Heart left ventricle (tissue), 16 donors: Measurements from ENCODE around the gene FAM219A. TPM values are rescaled to one million over a fixed set of nuclear protein-coding genes. Genes with fewer than 3 reads are reported as not detected.
A peak's percentile ranks its signal among the peaks of the same experiment; 100 is the strongest.

Source experiments
- ATAC-seq, 4 donors: fragments of 200-7000 bp; cut with Tn5 transposase; one replicate each; pipeline ENCODE4 v1.9.1; 2020 to 2022; ENCODE audit warnings: moderate library complexity in 4 of 4, mild to moderate bottlenecking in 3 of 4, moderate number of reproducible peaks in 1 of 4
- DNase-seq, 5 donors: peaks; one replicate each; pipeline ENCODE4 v3.0.0-alpha.2; 2020
- H3K27ac ChIP-seq, 12 donors: fragments of 200-600 bp; sonication (generic) in 4 of 12; one replicate each; pipeline versions ENCODE4 v1.5.0 to v1.8.0; 2016 to 2022; ENCODE audit warnings: mild to moderate bottlenecking in 2 of 12
- H3K27me3 ChIP-seq, 9 donors: fragments of 200-600 bp; sonication (generic) in 2 of 9; one replicate each; pipeline versions ENCODE4 v1.5.1 to v1.8.0; 2016 to 2022; ENCODE audit warnings: mild to moderate bottlenecking in 3 of 9
- H3K36me3 ChIP-seq, 9 donors: fragments of 200-600 bp; sonication (generic) in 2 of 9; one replicate each; pipeline versions ENCODE4 v1.5.0 to v1.8.0; 2018 to 2022; ENCODE audit warnings: mild to moderate bottlenecking in 2 of 9
- H3K4me1 ChIP-seq, 12 donors: fragments of 200-600 bp; sonication (generic) in 4 of 12; one replicate each; pipeline versions ENCODE4 v1.5.0 to v1.8.0; 2016 to 2022; ENCODE audit warnings: mild to moderate bottlenecking in 3 of 12
- H3K4me3 ChIP-seq, 12 donors: fragments of 200-600 bp; sonication (generic) in 4 of 12; one replicate each; pipeline versions ENCODE4 v1.5.0 to v1.8.0; 2017 to 2022; ENCODE audit warnings: mild to moderate bottlenecking in 9 of 12, moderate library complexity in 4 of 12
- H3K9me3 ChIP-seq, 12 donors: fragments of 200-600 bp; sonication (generic) in 4 of 12; one replicate each; pipeline versions ENCODE4 v1.5.0 to v1.8.0; 2016 to 2022; ENCODE audit warnings: mild to moderate bottlenecking in 1 of 12
- POLR2A ChIP-seq, 2 donors: fragments of 450-650 bp; IDR thresholded peaks; one replicate each; pipeline ENCODE4 v1.6.1; 2017; ENCODE audit warnings: antibody characterized with exemption in 2 of 2, mild to moderate bottlenecking in 2 of 2, moderate library complexity in 2 of 2
- WGBS, 4 donors: extraction: QIAGEN DNeasy Blood & Tissue Kit in 2 of 4; methylation state at CpG; one replicate each; pipeline versions ENCODE4 v1.1.5 to v1.1.7; 2013 to 2018; 5-methylcytosine and 5-hydroxymethylcytosine counted together
- intact Hi-C, 10 donors: fragments of 100-400 bp; cut with DNase I; formaldehyde crosslinking; loops; one replicate each; pipeline versions ENCODE4 v1.11.1 to v1.14.2; 2022
- polyA plus RNA-seq, 2 donors: library from polyadenylated mRNA; stranded (reverse); fragments of 200-250 nt; gene quantifications; one replicate each; pipeline ENCODE4 v1.2.3, GENCODE V29; 2013
- total RNA-seq, 9 donors: library from RNA; depleted of rRNA in 2 of 9; stranded (reverse); fragments of >200 nt in 2 of 9; fragmentation: NEBNext Ultra II Directional in 3 of 9; extraction: Animal tissue kit (Norgen Biotek cat#: 25700) in 3 of 9; gene quantifications; one replicate each; pipeline versions ENCODE4 v1.1.0 to v1.2.4, GENCODE V29; 2016 to 2023
- TF ChIP-seq, protein P1 (sequence below), 12 donors: fragments of 200-600 bp; sonication (generic) in 4 of 12; IDR thresholded peaks; one replicate each; pipeline versions ENCODE4 v1.5.0 to v1.8.0; 2018 to 2022; ENCODE audit warnings: antibody characterized with exemption in 12 of 12, mild to moderate bottlenecking in 5 of 12
- donor health status: ischemic (EF 13 %, LVEDD 7.1; RV severe dilation, severe dysfunction).
- donor health status: healthy with polysubstance abuse.
- donor health status: DM: no; HTN: yes; CAD: no.
- donor health status: DM: no; HTN: no; CAD: no.
- donor health status: ischemic (EF 25% LVEDD 6.9; RV normal size, moderate dysfunction).
- donor health status: ischemic (EF 25% LVEDD 5.7; RV mildly dilated, moderate dysfunction).
- donor health status: healthy.
- donor health status: DM: yes; HTN: yes; CAD: no.
- donor health status: ischemic (EF 35%, LVEDD 5.7; RV mildly dilated, moderate dysfunction).
- donor health status: nonischemic (EF 11% LVEDD 7.7; RV severe dilation, severe dysfunction).
- donor health status: DM: yes; HTN: yes; CAD: no.
- donor health status: PGD.
- donor health status: ischemic (EF 29% LVEDD 5.4; RV normal size, mild dysfunction).
- donor health status: nonischemic (EF 23%, LVEDD 6.1; RV moderate dilation, normal function).

FAM219A gene
- total and polyA plus RNA-seq, 11 donors: 12.7 to 39.1 (median 25.9) TPM

DNA sequence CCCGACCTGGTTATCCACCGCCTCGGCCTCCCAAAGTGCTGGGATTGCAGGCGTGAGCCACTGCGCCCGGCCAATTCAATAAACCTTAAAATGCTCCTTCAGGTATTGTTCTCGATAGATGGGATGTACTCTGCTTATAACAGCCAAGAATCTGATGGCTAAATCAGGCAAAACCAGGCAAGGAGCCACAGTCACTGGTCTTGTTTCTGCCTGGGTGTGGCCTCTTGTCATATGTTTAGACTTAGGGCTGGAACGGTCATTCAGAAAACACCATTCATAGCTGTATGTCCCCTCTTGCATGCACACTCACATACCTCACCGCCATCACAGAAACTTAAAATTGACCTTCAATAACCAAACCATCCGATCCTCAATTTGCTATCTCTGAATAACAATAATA lies 7.7 kb downstream of the FAM219A start:
- peaks cover 9 to 98% (median 77%) of the 10 kb centered on the region in 12 donors for H3K4me1 ChIP-seq
- no peaks in the 10 kb centered on the region for H3K36me3 ChIP-seq
- no peaks in the 10 kb centered on the region for H3K27me3 ChIP-seq
- H3K4me3 ChIP-seq: no peak overlapping the region
- DNase-seq: no peak
- WGBS, 4 donors: 65 to 78% (median 68%) methylated on average over 10 of the region's 10 CpGs
- ATAC-seq: peak in 2 of 4 donors; percentile 7 to 37
- intact Hi-C loops: loop anchor here in 2 of 10 donors (5.0 to 10.0 kb wide), 3 partner anchors 38 to 824 kb away; partner anchors contain the start of gene RPP25L (in 1 of the 2)
- peak overlapping the region in 9 of 12 donors; percentile 26 to 81 (median 61) for H3K27ac ChIP-seq
- no peaks in the 10 kb centered on the region for H3K9me3 ChIP-seq
- no peak for TF ChIP-seq POLR2A (IDR thresholded peaks at IDR 0.05)

DNA sequence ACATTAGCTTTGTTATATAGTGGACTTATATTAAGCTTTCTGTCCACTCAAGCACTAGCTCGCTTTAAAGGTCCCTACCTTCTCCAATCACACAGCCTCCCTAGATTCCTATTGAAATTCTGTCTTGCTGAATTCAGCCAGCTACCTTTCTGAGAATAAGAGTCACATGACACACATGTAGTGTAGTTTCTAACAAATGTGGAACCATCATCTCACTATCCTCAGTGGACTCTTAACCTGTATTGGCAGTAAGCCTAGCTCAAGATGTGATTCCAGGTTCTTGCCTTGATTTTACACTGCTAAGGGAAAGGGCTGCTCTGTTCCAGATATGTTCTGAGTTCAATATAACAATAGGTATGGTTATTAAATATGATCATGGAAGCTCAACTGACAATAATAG lies 11.4 kb downstream of the FAM219A start:
- no peak for ATAC-seq
- no peaks in the 10 kb centered on the region for H3K9me3 ChIP-seq
- H3K27me3 ChIP-seq: no peaks in the 10 kb centered on the region
- peaks cover 5 to 94% (median 63%) of the 10 kb centered on the region in 12 donors for H3K4me1 ChIP-seq
- WGBS, 4 donors: 96 to 98% (median 97%) methylated on average over 1 of the region's 1 CpG
- no peak for TF ChIP-seq POLR2A (IDR thresholded peaks at IDR 0.05)
- TF ChIP-seq, protein P1, sequence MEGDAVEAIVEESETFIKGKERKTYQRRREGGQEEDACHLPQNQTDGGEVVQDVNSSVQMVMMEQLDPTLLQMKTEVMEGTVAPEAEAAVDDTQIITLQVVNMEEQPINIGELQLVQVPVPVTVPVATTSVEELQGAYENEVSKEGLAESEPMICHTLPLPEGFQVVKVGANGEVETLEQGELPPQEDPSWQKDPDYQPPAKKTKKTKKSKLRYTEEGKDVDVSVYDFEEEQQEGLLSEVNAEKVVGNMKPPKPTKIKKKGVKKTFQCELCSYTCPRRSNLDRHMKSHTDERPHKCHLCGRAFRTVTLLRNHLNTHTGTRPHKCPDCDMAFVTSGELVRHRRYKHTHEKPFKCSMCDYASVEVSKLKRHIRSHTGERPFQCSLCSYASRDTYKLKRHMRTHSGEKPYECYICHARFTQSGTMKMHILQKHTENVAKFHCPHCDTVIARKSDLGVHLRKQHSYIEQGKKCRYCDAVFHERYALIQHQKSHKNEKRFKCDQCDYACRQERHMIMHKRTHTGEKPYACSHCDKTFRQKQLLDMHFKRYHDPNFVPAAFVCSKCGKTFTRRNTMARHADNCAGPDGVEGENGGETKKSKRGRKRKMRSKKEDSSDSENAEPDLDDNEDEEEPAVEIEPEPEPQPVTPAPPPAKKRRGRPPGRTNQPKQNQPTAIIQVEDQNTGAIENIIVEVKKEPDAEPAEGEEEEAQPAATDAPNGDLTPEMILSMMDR (IDR thresholded peaks at IDR 0.05): no peak
- intact Hi-C loops: no loop called here
- DNase-seq: no peak
- no peak overlapping the region for H3K4me3 ChIP-seq
- H3K36me3 ChIP-seq: peaks cover 0 to 4% (median 0%) of the 10 kb centered on the region in 9 donors
- H3K27ac ChIP-seq: no peak overlapping the region

DNA sequence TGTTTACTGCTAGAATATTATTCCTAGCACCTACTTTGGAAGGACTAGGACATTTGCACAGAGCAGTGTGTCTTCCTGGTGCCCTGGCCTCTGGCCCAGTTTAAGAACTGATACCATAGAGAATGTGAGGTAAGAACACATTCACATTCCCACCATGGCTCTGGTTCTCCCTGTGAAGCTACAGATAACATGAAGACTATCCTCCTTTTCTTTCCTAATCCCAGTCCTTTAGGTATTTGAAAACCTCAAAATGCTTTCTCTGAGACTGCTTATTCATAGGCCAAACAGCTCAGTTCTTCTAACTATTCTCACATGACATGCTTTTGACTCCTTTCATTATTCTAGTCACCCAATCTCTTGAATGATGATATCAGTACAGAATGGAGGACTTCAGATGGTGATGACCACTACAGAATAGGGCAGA lies 11.9 kb downstream of the FAM219A start:
- TF ChIP-seq, protein P1 (IDR thresholded peaks at IDR 0.05): no peak
- no peak for TF ChIP-seq POLR2A (IDR thresholded peaks at IDR 0.05)
- ATAC-seq (peak; percentile 54 to 60 (median 55)), DNase-seq (no peak)
- no peak overlapping the region for H3K4me3 ChIP-seq
- intact Hi-C loops: no loop called here
- H3K36me3 ChIP-seq: peaks cover 0 to 4% (median 0%) of the 10 kb centered on the region in 9 donors
- no peaks in the 10 kb centered on the region for H3K9me3 ChIP-seq
- H3K27ac ChIP-seq: no peak overlapping the region
- no peaks in the 10 kb centered on the region for H3K27me3 ChIP-seq
- peaks cover 7 to 94% (median 63%) of the 10 kb centered on the region in 12 donors for H3K4me1 ChIP-seq

DNA sequence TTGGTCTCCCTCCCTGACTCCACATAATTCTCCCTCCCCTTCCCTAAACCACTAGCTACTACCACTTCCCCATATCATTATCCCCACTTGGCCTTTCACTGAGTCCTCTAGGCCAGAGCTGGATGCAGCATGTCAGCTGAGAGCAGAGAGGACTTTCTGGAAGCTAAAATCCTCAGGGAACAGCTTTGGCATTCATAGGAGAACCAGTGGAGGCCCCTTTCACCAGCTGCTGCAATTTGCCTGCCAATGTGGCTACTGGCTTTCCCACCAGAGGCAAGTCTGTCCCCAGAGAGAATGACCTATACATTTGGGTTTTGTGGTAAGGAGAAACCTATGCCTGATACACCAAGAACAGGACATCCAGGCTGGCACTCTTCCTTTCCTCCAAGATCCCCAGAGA lies 14.4 kb downstream of the FAM219A start:
- H3K4me1 ChIP-seq: peaks cover 8 to 89% (median 63%) of the 10 kb centered on the region in 12 donors
- H3K27me3 ChIP-seq: no peaks in the 10 kb centered on the region
- no peak for TF ChIP-seq POLR2A (IDR thresholded peaks at IDR 0.05)
- TF ChIP-seq, protein P1 (IDR thresholded peaks at IDR 0.05): no peak
- H3K9me3 ChIP-seq: no peaks in the 10 kb centered on the region
- H3K36me3 ChIP-seq: peaks cover 0 to 4% (median 0%) of the 10 kb centered on the region in 9 donors
- no peak overlapping the region for H3K4me3 ChIP-seq
- intact Hi-C loops: loop anchor here in 1 of 10 donors (5.0 kb wide), 1 partner anchor 103 kb away; no protein-coding TSS in a partner anchor
- no peak for DNase-seq
- peak overlapping the region in 1 of 12 donors; percentile 3 for H3K27ac ChIP-seq
- ATAC-seq: no peak

DNA sequence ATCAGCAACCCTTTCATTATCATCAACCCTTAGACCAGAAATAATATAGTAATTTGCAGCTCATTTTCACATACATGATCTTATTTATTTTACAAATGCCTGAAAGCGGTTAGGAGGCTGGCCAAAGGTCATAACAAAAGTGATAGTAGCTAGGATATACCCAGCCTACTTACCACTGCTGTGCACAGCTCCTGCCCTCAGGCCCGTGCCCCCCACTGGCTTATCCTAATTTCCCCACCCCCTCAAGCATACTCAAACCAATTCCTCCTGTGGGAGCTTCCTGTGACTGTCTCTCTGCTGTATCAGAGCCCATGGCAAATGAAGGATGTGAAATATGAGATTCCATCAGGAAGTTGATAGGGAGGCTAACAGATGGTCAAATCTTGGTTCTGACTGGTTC lies 14.8 kb downstream of the FAM219A start:
- no peak for TF ChIP-seq POLR2A (IDR thresholded peaks at IDR 0.05)
- TF ChIP-seq, protein P1 (IDR thresholded peaks at IDR 0.05): no peak
- intact Hi-C loops: loop anchor here in 1 of 10 donors (5.0 kb wide), 1 partner anchor 104 kb away; no protein-coding TSS in a partner anchor
- Histone ChIP-seq H3K27ac (peak overlapping the region in 1 of 12 donors; percentile 3), H3K4me1 (peaks cover 8 to 84% (median 62%) of the 10 kb centered on the region in 12 donors), H3K27me3 (no peaks in the 10 kb centered on the region), H3K36me3 (peaks cover 0 to 4% (median 0%) of the 10 kb centered on the region in 9 donors), H3K9me3 (no peaks in the 10 kb centered on the region), H3K4me3 (no peak overlapping the region)
- DNase-seq (no peak), ATAC-seq (no peak)
- 54 to 74% (median 62%) methylated on average over 2 of the region's 2 CpGs for WGBS, 4 donors
